Naive thymus-derived CD8-positive, alpha-beta T cell (primary cell): Measurements from ENCODE around the gene SDE2. TPM values are rescaled to one million over a fixed set of nuclear protein-coding genes. Genes with fewer than 3 reads are reported as not detected.
"Not testable (repeated sequence)": the region's sequence is repeated elsewhere in the genome, so short reads cannot be mapped to it uniquely, and the experiment has no call there.

ENCODE experiments used
- ATAC-seq, 2 donors: fragments of 150-1000 bp; cut with Tn5 transposase in 1 of 2; sonication (Bioruptor Pico), chemical (Tn5 transposase) in 1 of 2; 1 replicate in 1 of 2; 2 replicates in 1 of 2; pipeline ENCODE4 v1.10.0; 2021; ENCODE audit warnings: mild to moderate bottlenecking in 2 of 2, moderate library complexity in 2 of 2
- POLR2A ChIA-PET: fragments of 350-600 bp; sonication (Branson Sonifier 250); formaldehyde crosslinking; loops from one replicate; lab custom pipeline; 2021; ENCODE audit warnings: antibody characterized with exemption; lab: Charles Lee
- DNase-seq, 10 donors: peaks; one replicate each; pipeline versions ENCODE4 v3.0.0 to v3.0.0-alpha.2; 2020 to 2022
- H3K27ac Mint-ChIP-seq, 10 donors: one replicate each; pipeline ENCODE4 v1.8.0; 2020 to 2022; ENCODE audit warnings: mild to moderate bottlenecking in 10 of 10, mixed read lengths in 10 of 10, moderate library complexity in 4 of 10, inconsistent platforms in 1 of 10
- H3K27me3 Mint-ChIP-seq, 5 donors: one replicate each; pipeline ENCODE4 v1.8.0; 2021 to 2022; ENCODE audit warnings: mixed read lengths in 5 of 5
- H3K36me3 Mint-ChIP-seq, 3 donors: one replicate each; pipeline ENCODE4 v1.8.0; 2020 to 2022; ENCODE audit warnings: mixed read lengths in 3 of 3, mild to moderate bottlenecking in 2 of 3, inconsistent platforms in 1 of 3
- H3K4me1 Mint-ChIP-seq, 4 donors: one replicate each; pipeline ENCODE4 v1.8.0; 2021 to 2022; ENCODE audit warnings: mixed read lengths in 4 of 4
- H3K4me3 Mint-ChIP-seq, 10 donors: one replicate each; pipeline ENCODE4 v1.8.0; 2020 to 2022; ENCODE audit warnings: mild to moderate bottlenecking in 10 of 10, mixed read lengths in 10 of 10, moderate library complexity in 6 of 10, inconsistent platforms in 1 of 10
- H3K9me3 Mint-ChIP-seq, 9 donors: one replicate each; pipeline ENCODE4 v1.8.0; 2020 to 2022; ENCODE audit warnings: mixed read lengths in 9 of 9, mild to moderate bottlenecking in 3 of 9, inconsistent platforms in 1 of 9, moderate library complexity in 1 of 9
- polyA plus RNA-seq, 3 donors: library from polyadenylated mRNA; unstranded; fragments of 300-500 nt; fragmentation: Illumina TruSeq; gene quantifications; one replicate each; pipeline ENCODE4 v1.2.3, GENCODE V29; 2021
- total RNA-seq, 8 experiments: library from RNA in 2 of 8; stranded (reverse) in 2 of 8; gene quantifications; one replicate each; pipeline ENCODE4 v1.2.3 and lab custom pipeline; 2021 to 2026

The SDE2 gene
- total and polyA plus RNA-seq, 5 experiments from 2014 or later, result 5.1 to 22.5 (median 12.0) TPM

- H3K36me3 Mint-ChIP-seq, result peaks cover 0 to 96% (median 14%) of the 10 kb centered on the region in 3 donors
- POLR2A ChIA-PET, result interaction anchor here (0.6 to 16.0 kb wide), 5 partner anchors 9 to 205 kb away, joined by 3 to 547 read pairs (median 4); partner anchors contain the start of genes H3-3A and SDE2
- no peak for DNase-seq
- no peak overlapping the region for H3K4me3 Mint-ChIP-seq
- H3K4me1 Mint-ChIP-seq, result peaks cover 12 to 48% (median 33%) of the 10 kb centered on the region in 4 donors
- peak overlapping the region in 8 of 10 donors; percentile 24 to 77 (median 64) for H3K27ac Mint-ChIP-seq
- no peaks in the 10 kb centered on the region for H3K27me3 Mint-ChIP-seq
- H3K9me3 Mint-ChIP-seq, result no peaks in the 10 kb centered on the region
- no peak for ATAC-seq
Measured at GRCh38 chr1:225990705-225991464, 8.3 kb downstream of the SDE2 start.

- POLR2A ChIA-PET, result interaction anchor here (1.8 to 2.5 kb wide), 3 partner anchors 12 to 543 kb away, joined by 5 to 20 read pairs (median 12); partner anchors contain the start of genes H3-3A and SDE2
- no peaks in the 10 kb centered on the region for H3K9me3 Mint-ChIP-seq
- peaks cover 4 to 34% (median 19%) of the 10 kb centered on the region in 4 donors for H3K4me1 Mint-ChIP-seq
- DNase-seq, result peak in 3 of 10 donors; percentile 53 to 56 (median 56)
- peak overlapping the region in 6 of 10 donors; percentile 22 to 77 (median 58) for H3K27ac Mint-ChIP-seq
- peak; percentile 53 to 59 for ATAC-seq
- no peaks in the 10 kb centered on the region for H3K27me3 Mint-ChIP-seq
- peaks cover 0 to 94% (median 10%) of the 10 kb centered on the region in 3 donors for H3K36me3 Mint-ChIP-seq
- H3K4me3 Mint-ChIP-seq, result no peak overlapping the region
Measured at GRCh38 chr1:225987491-225988316, 11.4 kb downstream of the SDE2 start.

GRCh38 chr1:225981714-225982113 is 17.4 kb downstream of the SDE2 start:
- DNase-seq (no peak), ATAC-seq (no peak)
- H3K4me3 Mint-ChIP-seq, result no peak overlapping the region
- peaks cover 0 to 28% (median 7%) of the 10 kb centered on the region in 4 donors for H3K4me1 Mint-ChIP-seq
- H3K9me3 Mint-ChIP-seq, result peaks cover 0 to 3% (median 0%) of the 10 kb centered on the region in 9 donors
- no peaks in the 10 kb centered on the region for H3K27me3 Mint-ChIP-seq
- peaks cover 8 to 85% (median 19%) of the 10 kb centered on the region in 3 donors for H3K36me3 Mint-ChIP-seq
- no peak overlapping the region for H3K27ac Mint-ChIP-seq
- POLR2A ChIA-PET, result no interaction called here

GRCh38 chr1:225980005-225980836 is 18.9 kb downstream of the SDE2 start:
- Mint-ChIP-seq H3K4me1 (peaks cover 5 to 24% (median 7%) of the 10 kb centered on the region in 4 donors), H3K36me3 (peaks cover 8 to 72% (median 21%) of the 10 kb centered on the region in 3 donors), H3K27ac (peak overlapping the region in 1 of 10 donors; percentile 34), H3K9me3 (peaks cover 0 to 3% (median 0%) of the 10 kb centered on the region in 9 donors), H3K4me3 (no peak overlapping the region), H3K27me3 (no peaks in the 10 kb centered on the region)
- DNase-seq (no peak), ATAC-seq (no peak)
- POLR2A ChIA-PET, result interaction anchor here (0.8 kb wide), 1 partner anchor 141 kb away, joined by 5 read pairs; no protein-coding TSS in a partner anchor

GRCh38 chr1:225979421-225979820 is 19.7 kb downstream of the SDE2 start:
- Mint-ChIP-seq H3K36me3 (peaks cover 8 to 64% (median 21%) of the 10 kb centered on the region in 3 donors), H3K27me3 (no peaks in the 10 kb centered on the region), H3K4me1 (peaks cover 4 to 24% (median 6%) of the 10 kb centered on the region in 4 donors), H3K27ac (no peak overlapping the region), H3K9me3 (peaks cover 0 to 3% (median 0%) of the 10 kb centered on the region in 9 donors), H3K4me3 (no peak overlapping the region)
- POLR2A ChIA-PET, result interaction anchor here (0.5 kb wide), 1 partner anchor 387 kb away, joined by 3 read pairs; no protein-coding TSS in a partner anchor
- ATAC-seq (no peak), DNase-seq (no peak)

- H3K4me3 Mint-ChIP-seq, result no peak overlapping the region
- no peaks in the 10 kb centered on the region for H3K27me3 Mint-ChIP-seq
- POLR2A ChIA-PET, result interaction anchor here (0.7 to 1.2 kb wide), 3 partner anchors 21 to 100 kb away, joined by 3 to 4 read pairs (median 3); partner anchors contain the start of genes H3-3A and SDE2
- peaks cover 8 to 53% (median 21%) of the 10 kb centered on the region in 3 donors for H3K36me3 Mint-ChIP-seq
- peaks cover 0 to 3% (median 0%) of the 10 kb centered on the region in 9 donors for H3K9me3 Mint-ChIP-seq
- peak overlapping the region in 4 of 10 donors; percentile 1 to 40 (median 14) for H3K27ac Mint-ChIP-seq
- ATAC-seq (no peak), DNase-seq (no peak)
- H3K4me1 Mint-ChIP-seq, result peaks cover 4 to 24% (median 6%) of the 10 kb centered on the region in 4 donors
Measured at GRCh38 chr1:225977937-225978748, 21.0 kb downstream of the SDE2 start.

GRCh38 chr1:225975146-225975545 is 24.0 kb downstream of the SDE2 start:
- POLR2A ChIA-PET, result interaction anchor here (0.5 to 1.6 kb wide), 6 partner anchors 44 to 500 kb away, joined by 3 to 6 read pairs (median 3); partner anchors contain the start of gene PYCR2
- peaks cover 4 to 22% (median 6%) of the 10 kb centered on the region in 4 donors for H3K4me1 Mint-ChIP-seq
- ATAC-seq, H3K9me3 Mint-ChIP-seq, H3K27me3 Mint-ChIP-seq, H3K4me3 Mint-ChIP-seq, DNase-seq: not testable (repeated sequence)
- H3K27ac Mint-ChIP-seq, result peak overlapping the region in 1 of 10 donors; percentile 90
- peaks cover 0 to 27% (median 10%) of the 10 kb centered on the region in 3 donors for H3K36me3 Mint-ChIP-seq

- H3K4me1 Mint-ChIP-seq, result peaks cover 4 to 20% (median 6%) of the 10 kb centered on the region in 4 donors
- no peak overlapping the region for H3K27ac Mint-ChIP-seq
- peaks cover 0 to 21% (median 3%) of the 10 kb centered on the region in 3 donors for H3K36me3 Mint-ChIP-seq
- H3K4me3 Mint-ChIP-seq, result no peak overlapping the region
- POLR2A ChIA-PET, result interaction anchor here (0.6 to 1.6 kb wide), 3 partner anchors 43 to 501 kb away, joined by 3 read pairs; partner anchors contain the start of gene PYCR2
- DNase-seq (no peak), ATAC-seq (no peak)
- H3K27me3 Mint-ChIP-seq, result no peaks in the 10 kb centered on the region
- H3K9me3 Mint-ChIP-seq, result no peaks in the 10 kb centered on the region
Measured at GRCh38 chr1:225974454-225974853, 24.7 kb downstream of the SDE2 start.

GRCh38 chr1:225973158-225973557 is 26.0 kb downstream of the SDE2 start:
- DNase-seq (no peak), ATAC-seq (no peak)
- Mint-ChIP-seq H3K9me3 (no peaks in the 10 kb centered on the region), H3K4me3 (no peak overlapping the region), H3K4me1 (peaks cover 4 to 14% (median 6%) of the 10 kb centered on the region in 4 donors), H3K27me3 (no peaks in the 10 kb centered on the region), H3K36me3 (peaks cover 0 to 10% (median 2%) of the 10 kb centered on the region in 3 donors), H3K27ac (peak overlapping the region in 1 of 10 donors; percentile 29)
- POLR2A ChIA-PET, result interaction anchor here (1.1 kb wide), 1 partner anchor 500 kb away, joined by 3 read pairs; no protein-coding TSS in a partner anchor

- no peaks in the 10 kb centered on the region for H3K27me3 Mint-ChIP-seq
- POLR2A ChIA-PET, result interaction anchor here (0.8 to 1.1 kb wide), 2 partner anchors 126 to 499 kb away, joined by 3 read pairs; no protein-coding TSS in a partner anchor
- no peak overlapping the region for H3K4me3 Mint-ChIP-seq
- no peaks in the 10 kb centered on the region for H3K9me3 Mint-ChIP-seq
- peaks cover 4 to 8% (median 6%) of the 10 kb centered on the region in 4 donors for H3K4me1 Mint-ChIP-seq
- peaks cover 0 to 8% (median 2%) of the 10 kb centered on the region in 3 donors for H3K36me3 Mint-ChIP-seq
- peak overlapping the region in 1 of 10 donors; percentile 29 for H3K27ac Mint-ChIP-seq
- DNase-seq, result no peak
- no peak for ATAC-seq
Measured at GRCh38 chr1:225972344-225973152, 26.6 kb downstream of the SDE2 start.
